ENCODE measurements around the gene MTNR1B. TPM values are rescaled to one million over a fixed set of nuclear protein-coding genes. Genes with fewer than 3 reads are reported as not detected.

The MTNR1B gene
- total and polyA plus RNA-seq, 12 donors = not detected

GRCh38 chr11:92946707-92947106 lies 22.7 kb upstream of the MTNR1B start:
- Histone ChIP-seq H3K4me3 (no peak overlapping the region), H3K27me3 (peaks cover 4% of the 10 kb centered on the region), H3K36me3 (replicated peaks in 1 of 2) (no peaks in the 10 kb centered on the region), H3K4me1 (replicated peaks in 1 of 2) (no peaks in the 10 kb centered on the region), H3K9me3 (replicated peaks in 1 of 3) (no peaks in the 10 kb centered on the region), H3K27ac (no peak overlapping the region)
- WGBS, 4 donors = 66 to 86% (median 73%) methylated on average over 3 of the region's 3 CpGs
- intact Hi-C loops (cut with DNase I) = loop anchor here in 1 of 2 donors (10.0 kb wide), 1 partner anchor 708 kb away; no protein-coding TSS in a partner anchor
- DNase-seq = no peak
- TF ChIP-seq POLR2A (IDR thresholded peaks at IDR 0.05) (no peak), CTCF (IDR thresholded peaks at IDR 0.05) (no peak)

- WGBS, 4 donors = 80 to 94% (median 85%) methylated on average over 5 of the region's 5 CpGs
- no peak for DNase-seq
- Histone ChIP-seq H3K36me3 (replicated peaks in 1 of 2) (no peaks in the 10 kb centered on the region), H3K27ac (no peak overlapping the region), H3K4me1 (replicated peaks in 1 of 2) (no peaks in the 10 kb centered on the region), H3K9me3 (replicated peaks in 1 of 3) (no peaks in the 10 kb centered on the region), H3K27me3 (peaks cover 7% of the 10 kb centered on the region), H3K4me3 (no peak overlapping the region)
- intact Hi-C loops (cut with DNase I) = loop anchor here in 1 of 2 donors (10.0 kb wide), 1 partner anchor 707 kb away; no protein-coding TSS in a partner anchor
- TF ChIP-seq POLR2A (IDR thresholded peaks at IDR 0.05) (no peak), CTCF (IDR thresholded peaks at IDR 0.05) (no peak)
Measured at GRCh38 chr11:92948116-92948515, 21.3 kb upstream of the MTNR1B start.

- no peaks in the 10 kb centered on the region for H3K36me3 ChIP-seq (replicated peaks in 1 of 2)
- H3K4me3 ChIP-seq = no peak overlapping the region
- no peaks in the 10 kb centered on the region for H3K4me1 ChIP-seq (replicated peaks in 1 of 2)
- no peak for TF ChIP-seq POLR2A (IDR thresholded peaks at IDR 0.05)
- TF ChIP-seq CTCF (IDR thresholded peaks at IDR 0.05) = no peak
- peaks cover 7% of the 10 kb centered on the region for H3K27me3 ChIP-seq
- WGBS, 4 donors = 83 to 89% (median 86%) methylated on average over 4 to 5 of the region's 5 CpGs
- no peak overlapping the region for H3K27ac ChIP-seq
- DNase-seq = no peak
- intact Hi-C loops (cut with DNase I) = no loop called here
- H3K9me3 ChIP-seq (replicated peaks in 1 of 3) = no peaks in the 10 kb centered on the region
Measured at GRCh38 chr11:92954003-92954402, 15.4 kb upstream of the MTNR1B start.

GRCh38 chr11:92955860-92956259 lies 13.6 kb upstream of the MTNR1B start:
- Histone ChIP-seq H3K4me1 (replicated peaks in 1 of 2) (no peaks in the 10 kb centered on the region), H3K27me3 (peaks cover 7% of the 10 kb centered on the region), H3K9me3 (replicated peaks in 1 of 3) (no peaks in the 10 kb centered on the region), H3K27ac (no peak overlapping the region), H3K36me3 (replicated peaks in 1 of 2) (no peaks in the 10 kb centered on the region), H3K4me3 (no peak overlapping the region)
- TF ChIP-seq POLR2A (IDR thresholded peaks at IDR 0.05) (no peak), CTCF (IDR thresholded peaks at IDR 0.05) (no peak)
- DNase-seq = no peak
- intact Hi-C loops (cut with DNase I) = no loop called here
